ENCODE results near the gene KRT8.

- no peak for TF ChIP-seq EZH2phosphoT487 (IDR thresholded peaks at IDR 0.05; ENCODE audit: borderline replicate concordance)
- 0 out of 2 replicates have a peak, but pooled peaks have one; percentile 11 for TF ChIP-seq MAX (IDR thresholded peaks at IDR 0.05)
- no peak for TF ChIP-seq CTCF (IDR thresholded peaks at IDR 0.05 in 2 of 3, conservative IDR thresholded peaks at IDR 0.05 in 1 of 3; ENCODE audit: borderline replicate concordance in 1 of 3, insufficient read depth in 1 of 3, low read depth in 2 of 3, low read length in 2 of 3)
- TF ChIP-seq YY1 (IDR thresholded peaks at IDR 0.05; ENCODE audit: extremely low read depth, insufficient replicate concordance, low read depth, low read length): no peak
- no peak for TF ChIP-seq ZBTB33 (IDR thresholded peaks at IDR 0.05; ENCODE audit: extremely low read depth, insufficient replicate concordance, low read length)
- no peak for TF ChIP-seq POLR2AphosphoS5 (IDR thresholded peaks at IDR 0.05; ENCODE audit: low read depth, low read length)
- TF ChIP-seq POLR2A (IDR thresholded peaks at IDR 0.05; ENCODE audit: borderline replicate concordance, extremely low read depth, insufficient read depth, insufficient read length): no peak
Observed at GRCh38 chr12:52895726-52896189, 9.1 kb downstream of the KRT8 start.
